Gastroesophageal sphincter (tissue), 4 donors: ENCODE results near the gene LBX1. TPM values are rescaled to one million over a fixed set of nuclear protein-coding genes. Genes with fewer than 3 reads are reported as not detected.

ENCODE experiments used
- ATAC-seq: fragments of 150-250 bp; one replicate; pipeline ENCODE4 v1.9.1; 2016; ENCODE audit warnings: mild to moderate bottlenecking, moderate library complexity
- H3K27ac ChIP-seq, 4 donors: fragments of 200-600 bp; sonication (generic) in 3 of 4; 1 replicate in 3 of 4; 2 replicates in 1 of 4; pipeline ENCODE4 v1.5.1; 2016 to 2019
- H3K27me3 ChIP-seq: fragments of 200-600 bp; sonication (generic); one replicate; pipeline ENCODE4 v1.5.1; 2019
- H3K36me3 ChIP-seq, 2 donors: fragments of 200-600 bp; sonication (generic); one replicate each; pipeline ENCODE4 v1.5.1; 2019; ENCODE audit warnings: control low read depth in 1 of 2
- H3K4me1 ChIP-seq, 3 donors: fragments of 200-600 bp; sonication (generic); 1 replicate in 2 of 3; 2 replicates in 1 of 3; pipeline ENCODE4 v1.5.1; 2016 to 2019; ENCODE audit warnings: control low read depth in 2 of 3
- H3K4me3 ChIP-seq, 2 donors: fragments of 200-600 bp; sonication (generic); one replicate each; pipeline ENCODE4 v1.5.1; 2019; ENCODE audit warnings: mild to moderate bottlenecking in 1 of 2, moderate library complexity in 1 of 2
- H3K9me3 ChIP-seq, 3 donors: fragments of 200-600 bp; sonication (generic); one replicate each; pipeline ENCODE4 v1.5.1; 2017 to 2019; ENCODE audit warnings: control low read depth in 2 of 3
- CTCF ChIP-seq, 4 experiments: fragments of 200-600 bp in 2 of 4; fragments of 450-650 bp in 2 of 4; sonication (generic) in 1 of 4; IDR thresholded peaks; one replicate each; pipeline ENCODE4 v1.5.1; 2017 to 2019; ENCODE audit warnings: antibody characterized with exemption in 4 of 4, mild to moderate bottlenecking in 2 of 4, moderate library complexity in 2 of 4
- EP300 ChIP-seq: sonication (generic); formaldehyde crosslinking; IDR thresholded peaks from one replicate; pipeline ENCODE4 v1.6.1; 2017; ENCODE audit warnings: antibody characterized with exemption, mild to moderate bottlenecking
- POLR2A ChIP-seq, 2 donors: fragments of 450-650 bp; IDR thresholded peaks; one replicate each; pipeline ENCODE4 v1.6.1; 2017; ENCODE audit warnings: antibody characterized with exemption in 2 of 2, mild to moderate bottlenecking in 2 of 2, moderate library complexity in 1 of 2
- POLR2AphosphoS5 ChIP-seq: sonication (generic); formaldehyde crosslinking; IDR thresholded peaks from one replicate; pipeline ENCODE4 v1.6.1; 2017; ENCODE audit warnings: antibody characterized with exemption
- WGBS, 2 donors: methylation state at CpG; one replicate each; pipeline ENCODE4 v1.1.5; 2018; ENCODE audit warnings: low coverage in 1 of 2; 5-methylcytosine and 5-hydroxymethylcytosine counted together
- total RNA-seq, 4 donors: library from RNA; depleted of rRNA; stranded (reverse); fragments of >200 nt; gene quantifications; one replicate each; pipeline ENCODE4 v1.1.0, GENCODE V29; 2016

LBX1 gene
- total RNA-seq, 4 donors from 2014 or later, result not detected

DNA sequence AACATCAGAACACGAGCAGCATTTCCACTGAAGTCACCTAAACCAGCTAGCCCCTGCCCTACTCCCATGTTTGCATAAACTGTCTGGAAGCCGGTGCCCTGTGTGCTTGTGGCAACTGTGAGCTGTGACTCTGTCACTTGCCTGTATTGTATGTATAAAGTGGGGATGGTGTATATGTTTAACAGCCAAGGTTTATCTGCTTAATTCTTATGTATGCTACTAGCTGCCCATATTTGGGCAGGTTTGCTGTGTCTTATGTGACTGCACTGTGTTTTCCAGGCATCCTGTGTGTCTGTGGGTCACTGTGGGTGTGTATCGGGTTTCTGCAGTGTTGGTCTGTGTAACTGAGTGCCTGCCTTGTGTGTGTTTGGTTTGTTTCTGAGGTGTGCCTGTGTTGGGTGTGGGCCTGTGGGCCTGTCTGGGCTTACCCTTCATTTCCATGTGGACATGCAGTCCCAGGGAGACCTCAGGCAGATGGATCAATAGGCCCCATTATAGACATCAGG is 9.3 kb downstream of the LBX1 start:
- Histone ChIP-seq H3K9me3 (no peaks in the 10 kb centered on the region), H3K4me3 (no peak overlapping the region), H3K36me3 (no peaks in the 10 kb centered on the region), H3K27ac (no peak overlapping the region), H3K27me3 (peaks cover 100% of the 10 kb centered on the region), H3K4me1 (peaks cover 0 to 63% (median 31%) of the 10 kb centered on the region in 3 donors)
- TF ChIP-seq POLR2AphosphoS5 (no peak), CTCF (IDR thresholded peaks at IDR 0.05) (no peak), POLR2A (IDR thresholded peaks at IDR 0.05) (no peak)
- no peak for ATAC-seq
- WGBS, 2 donors, result 55 to 57% methylated on average over 2 to 3 of the region's 3 CpGs

GRCh38 chr10:101219139-101219945 is 9.9 kb downstream of the LBX1 start:
- Histone ChIP-seq H3K27ac (no peak overlapping the region), H3K9me3 (no peaks in the 10 kb centered on the region), H3K4me1 (peaks cover 0 to 63% (median 26%) of the 10 kb centered on the region in 3 donors), H3K36me3 (no peaks in the 10 kb centered on the region), H3K27me3 (peaks cover 100% of the 10 kb centered on the region), H3K4me3 (no peak overlapping the region)
- WGBS, 2 donors, result 17 to 25% methylated on average over 13 to 19 of the region's 26 CpGs
- TF ChIP-seq POLR2AphosphoS5, result no peak
- TF ChIP-seq CTCF (IDR thresholded peaks at IDR 0.05), result no peak
- TF ChIP-seq POLR2A (IDR thresholded peaks at IDR 0.05), result no peak
- no peak for TF ChIP-seq EP300
- ATAC-seq, result no peak

GRCh38 chr10:101218351-101219138 is 10.7 kb downstream of the LBX1 start:
- Histone ChIP-seq H3K36me3 (no peaks in the 10 kb centered on the region), H3K27me3 (peaks cover 100% of the 10 kb centered on the region), H3K4me1 (peaks cover 0 to 63% (median 22%) of the 10 kb centered on the region in 3 donors), H3K9me3 (no peaks in the 10 kb centered on the region), H3K27ac (no peak overlapping the region), H3K4me3 (no peak overlapping the region)
- 0% methylated on average over 2 of the region's 27 CpGs; no CpG with 5 or more reads in 1 of the 2 donors for WGBS, 2 donors
- ATAC-seq, result no peak
- TF ChIP-seq EP300, result no peak
- TF ChIP-seq CTCF (IDR thresholded peaks at IDR 0.05), result no peak
- no peak for TF ChIP-seq POLR2AphosphoS5
- no peak for TF ChIP-seq POLR2A (IDR thresholded peaks at IDR 0.05)

DNA sequence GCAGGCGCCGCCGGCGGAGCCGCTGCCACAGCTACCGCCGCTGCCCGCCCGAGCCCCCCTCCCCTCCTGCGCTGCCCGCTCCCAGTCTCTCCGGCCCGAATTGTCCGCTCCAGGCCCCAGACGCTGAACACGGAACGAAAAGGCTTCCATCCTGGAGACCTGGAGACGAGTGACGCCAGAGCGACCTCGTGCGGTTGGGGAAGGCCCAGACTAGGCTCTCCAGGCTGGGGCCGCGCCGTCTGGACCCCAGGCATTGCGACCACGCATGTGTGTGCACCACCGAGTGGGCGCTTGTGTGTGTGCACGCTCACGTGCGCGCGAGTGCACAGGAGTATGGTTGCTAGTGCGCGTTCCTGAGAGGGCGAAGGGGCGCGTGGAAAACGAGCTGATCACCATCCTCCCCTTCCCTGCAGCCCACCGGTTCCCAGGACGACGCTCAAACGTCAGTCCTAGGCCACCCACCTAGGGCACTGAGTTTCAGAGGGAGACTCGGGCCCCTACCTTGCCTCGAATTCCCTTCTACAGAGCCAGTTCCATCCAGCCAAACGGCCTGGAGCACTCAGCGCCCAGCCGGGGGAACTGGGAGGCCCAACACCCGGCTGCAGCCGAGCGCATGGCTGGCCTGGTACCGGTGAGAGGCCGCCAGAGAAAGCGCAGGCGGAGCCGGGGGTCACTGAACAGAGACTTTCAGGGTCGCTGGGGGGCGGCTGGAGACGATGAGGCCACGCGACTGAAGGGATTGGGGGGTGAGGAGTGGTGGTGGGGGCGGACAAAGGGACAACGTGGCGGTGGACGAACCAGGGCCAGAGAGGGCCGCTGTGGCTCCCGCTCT is 11.6 kb downstream of the LBX1 start:
- 0% methylated on average over 1 to 7 of the region's 68 CpGs for WGBS, 2 donors
- peaks cover 0 to 57% (median 18%) of the 10 kb centered on the region in 3 donors for H3K4me1 ChIP-seq
- TF ChIP-seq POLR2A (IDR thresholded peaks at IDR 0.05) (no peak), CTCF (IDR thresholded peaks at IDR 0.05) (peak in 1 of 4 experiments; percentile 32)

More for the DNA sequence above, 11.6 kb downstream of the LBX1 start:
- Histone ChIP-seq H3K27me3 (peaks cover 100% of the 10 kb centered on the region), H3K36me3 (no peaks in the 10 kb centered on the region), H3K27ac (no peak overlapping the region), H3K9me3 (no peaks in the 10 kb centered on the region), H3K4me3 (no peak overlapping the region)
- peak; percentile 19 for ATAC-seq
